Osteoblast (primary cell): ENCODE data around the gene SUCNR1. TPM values are rescaled to one million over a fixed set of nuclear protein-coding genes. Genes with fewer than 3 reads are reported as not detected.
"Not testable (repeated sequence)": the region's sequence is repeated elsewhere in the genome, so short reads cannot be mapped to it uniquely, and the experiment has no call there.

Experiments
- DNase-seq: peaks from one replicate; pipeline ENCODE4 v3.0.0; 2011; ENCODE audit warnings: low spot score, mixed read lengths; ENCODE audit not compliant: insufficient read length; ENCODE audit errors: missing footprints
- H2AFZ ChIP-seq: 2 replicates; pipeline ENCODE4 v1.6.0; 2011; ENCODE audit warnings: mild to moderate bottlenecking, low read length
- H3K27ac ChIP-seq: 2 replicates; pipeline ENCODE4 v1.5.1; 2011; ENCODE audit warnings: mild to moderate bottlenecking, low read depth, low read length, moderate library complexity
- H3K27me3 ChIP-seq: 2 replicates; pipeline ENCODE4 v1.6.0; 2012; ENCODE audit warnings: mild to moderate bottlenecking, control low read depth, inconsistent platforms, low read length, moderate library complexity; ENCODE audit not compliant: insufficient read depth
- H3K36me3 ChIP-seq: 2 replicates; pipeline ENCODE4 v1.5.1; 2011; ENCODE audit warnings: mild to moderate bottlenecking, low read length, control low read depth, moderate library complexity; ENCODE audit not compliant: insufficient read depth
- H3K4me1 ChIP-seq: 2 replicates; pipeline ENCODE4 v1.5.1; 2011; ENCODE audit warnings: mild to moderate bottlenecking, low read length, control low read depth, moderate library complexity; ENCODE audit not compliant: insufficient read depth
- H3K4me2 ChIP-seq: 2 replicates; pipeline ENCODE4 v1.6.0; 2011; ENCODE audit warnings: mild to moderate bottlenecking, low read length; ENCODE audit not compliant: insufficient read depth
- H3K4me3 ChIP-seq: fragments of 200-600 bp; sonication (generic); 3 replicates; pipeline ENCODE4 v1.5.1; 2012; ENCODE audit warnings: mild to moderate bottlenecking, low read length, inconsistent platforms; ENCODE audit not compliant: insufficient read depth
- H3K79me2 ChIP-seq: 2 replicates; pipeline ENCODE4 v1.6.0; 2012; ENCODE audit warnings: mild to moderate bottlenecking, low read length, control low read depth, inconsistent platforms; ENCODE audit not compliant: insufficient read depth
- H3K9me3 ChIP-seq: 2 replicates; pipeline ENCODE4 v1.5.1; 2011; ENCODE audit warnings: low read depth, low read length, control low read depth
- H4K20me1 ChIP-seq: 2 replicates; pipeline ENCODE4 v1.6.0; 2012; ENCODE audit warnings: mild to moderate bottlenecking, low read length, control low read depth; ENCODE audit not compliant: insufficient read depth
- CTCF ChIP-seq: IDR thresholded peaks from 2 replicates; pipeline ENCODE4 v1.5.1; 2011; ENCODE audit warnings: mild to moderate bottlenecking, low read depth, low read length, moderate library complexity; ENCODE audit errors: extremely low read depth
- total RNA-seq: library from RNA; depleted of rRNA; stranded (reverse); fragments of >200 nt; gene quantifications from 2 replicates; pipeline ENCODE4 v1.2.3, GENCODE V29; 2012

Gene SUCNR1
- total RNA-seq, 1 donor = under 0.01 TPM

- Histone ChIP-seq H3K27me3 (no peaks in the 10 kb centered on the region), H3K4me1 (peaks cover 5% of the 10 kb centered on the region), H3K4me2 (no peak overlapping the region), H2AFZ (no peak overlapping the region), H3K27ac (no peak overlapping the region), H3K79me2 (no peaks in the 10 kb centered on the region), H4K20me1 (no peaks in the 10 kb centered on the region), H3K4me3 (no peak overlapping the region), H3K36me3 (no peaks in the 10 kb centered on the region), H3K9me3 (no peaks in the 10 kb centered on the region)
- TF ChIP-seq CTCF = no peak
- no peak for DNase-seq
These were observed 28.0 kb upstream of the SUCNR1 start for GRCh38 chr3:151845306-151845905.

- not testable (repeated sequence) for H3K9me3 ChIP-seq, H4K20me1 ChIP-seq, H3K36me3 ChIP-seq, H3K4me3 ChIP-seq, H3K4me2 ChIP-seq, DNase-seq, H3K79me2 ChIP-seq, H2AFZ ChIP-seq, H3K27me3 ChIP-seq, H3K4me1 ChIP-seq, H3K27ac ChIP-seq
These were observed 23.4 kb upstream of the SUCNR1 start for GRCh38 chr3:151850065-151850464.

- Histone ChIP-seq H3K4me3 (no peak overlapping the region), H3K9me3 (no peaks in the 10 kb centered on the region), H4K20me1 (no peaks in the 10 kb centered on the region), H2AFZ (no peak overlapping the region), H3K4me1 (no peaks in the 10 kb centered on the region), H3K4me2 (no peak overlapping the region), H3K27ac (no peak overlapping the region), H3K27me3 (no peaks in the 10 kb centered on the region), H3K79me2 (no peaks in the 10 kb centered on the region), H3K36me3 (no peaks in the 10 kb centered on the region)
- no peak for TF ChIP-seq CTCF
- DNase-seq = no peak
These were observed 21.2 kb upstream of the SUCNR1 start for GRCh38 chr3:151852074-151852811.

- Histone ChIP-seq H3K4me2 (no peak overlapping the region), H3K4me1 (no peaks in the 10 kb centered on the region), H2AFZ (no peak overlapping the region), H3K79me2 (no peaks in the 10 kb centered on the region), H3K9me3 (no peaks in the 10 kb centered on the region), H4K20me1 (no peaks in the 10 kb centered on the region), H3K4me3 (no peak overlapping the region), H3K27ac (no peak overlapping the region), H3K27me3 (no peaks in the 10 kb centered on the region), H3K36me3 (no peaks in the 10 kb centered on the region)
- no peak for DNase-seq
- no peak for TF ChIP-seq CTCF
These were observed 17.3 kb upstream of the SUCNR1 start for GRCh38 chr3:151856118-151856517.
